Astrocyte of the spinal cord (primary cell): ENCODE measurements around the gene TSPAN33.

Experiments used
- DNase-seq: peaks from one replicate; pipeline ENCODE4 v3.0.0; 2011; ENCODE audit warnings: low read depth, low spot score
- H3K4me3 ChIP-seq: 2 replicates; pipeline ENCODE4 v1.5.1; 2011; ENCODE audit warnings: low read depth, mild to moderate bottlenecking, low read length, moderate library complexity
- in situ Hi-C: cut with HindIII; loops from 2 replicates; pipeline ENCODE4 v1.10.0; 2017; ENCODE audit warnings: low sequenced_read_pairs
- TF ChIP-seq, protein P1 (sequence below): IDR thresholded peaks from 2 replicates; pipeline ENCODE4 v1.5.1; 2012; ENCODE audit warnings: low read depth, mild to moderate bottlenecking, low read length, inconsistent platforms

TSPAN33 gene

DNA sequence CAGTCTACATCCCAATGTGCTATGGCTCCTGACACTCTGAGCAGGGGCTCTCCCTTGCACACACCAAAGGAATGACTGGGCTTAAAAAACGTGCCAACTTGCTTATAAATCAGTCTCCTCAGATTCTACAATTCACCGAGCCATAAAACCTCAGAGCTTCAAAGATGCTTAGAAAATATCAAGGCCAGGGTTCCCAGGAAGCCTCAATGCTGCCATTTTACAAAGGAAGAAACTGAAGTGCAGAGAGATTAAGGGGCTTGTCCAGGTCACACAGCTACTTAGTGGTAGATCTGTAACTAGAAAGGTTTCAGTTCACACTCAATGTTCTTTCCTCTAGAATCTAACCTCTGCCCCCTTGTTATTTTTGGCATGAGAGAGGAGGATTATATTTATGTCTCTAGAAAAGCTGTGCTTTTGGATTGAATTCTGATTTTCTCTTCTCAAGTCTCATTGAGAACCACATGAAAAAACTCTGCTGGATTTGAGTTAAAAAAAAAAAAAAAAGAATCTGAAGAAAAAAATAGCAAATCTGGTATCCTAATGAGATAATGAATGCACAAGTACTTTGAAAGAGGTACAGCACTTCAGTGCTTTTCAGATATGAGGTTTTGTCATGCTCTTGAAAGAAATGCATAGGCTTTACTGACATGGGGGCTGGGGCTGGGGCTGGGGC, 22.3 kb upstream of the TSPAN33 start:
- TF ChIP-seq, protein P1, sequence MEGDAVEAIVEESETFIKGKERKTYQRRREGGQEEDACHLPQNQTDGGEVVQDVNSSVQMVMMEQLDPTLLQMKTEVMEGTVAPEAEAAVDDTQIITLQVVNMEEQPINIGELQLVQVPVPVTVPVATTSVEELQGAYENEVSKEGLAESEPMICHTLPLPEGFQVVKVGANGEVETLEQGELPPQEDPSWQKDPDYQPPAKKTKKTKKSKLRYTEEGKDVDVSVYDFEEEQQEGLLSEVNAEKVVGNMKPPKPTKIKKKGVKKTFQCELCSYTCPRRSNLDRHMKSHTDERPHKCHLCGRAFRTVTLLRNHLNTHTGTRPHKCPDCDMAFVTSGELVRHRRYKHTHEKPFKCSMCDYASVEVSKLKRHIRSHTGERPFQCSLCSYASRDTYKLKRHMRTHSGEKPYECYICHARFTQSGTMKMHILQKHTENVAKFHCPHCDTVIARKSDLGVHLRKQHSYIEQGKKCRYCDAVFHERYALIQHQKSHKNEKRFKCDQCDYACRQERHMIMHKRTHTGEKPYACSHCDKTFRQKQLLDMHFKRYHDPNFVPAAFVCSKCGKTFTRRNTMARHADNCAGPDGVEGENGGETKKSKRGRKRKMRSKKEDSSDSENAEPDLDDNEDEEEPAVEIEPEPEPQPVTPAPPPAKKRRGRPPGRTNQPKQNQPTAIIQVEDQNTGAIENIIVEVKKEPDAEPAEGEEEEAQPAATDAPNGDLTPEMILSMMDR, result no peak
- DNase-seq, result no peak
- no peak overlapping the region for H3K4me3 ChIP-seq
- in situ Hi-C loops, result no loop called here

DNA sequence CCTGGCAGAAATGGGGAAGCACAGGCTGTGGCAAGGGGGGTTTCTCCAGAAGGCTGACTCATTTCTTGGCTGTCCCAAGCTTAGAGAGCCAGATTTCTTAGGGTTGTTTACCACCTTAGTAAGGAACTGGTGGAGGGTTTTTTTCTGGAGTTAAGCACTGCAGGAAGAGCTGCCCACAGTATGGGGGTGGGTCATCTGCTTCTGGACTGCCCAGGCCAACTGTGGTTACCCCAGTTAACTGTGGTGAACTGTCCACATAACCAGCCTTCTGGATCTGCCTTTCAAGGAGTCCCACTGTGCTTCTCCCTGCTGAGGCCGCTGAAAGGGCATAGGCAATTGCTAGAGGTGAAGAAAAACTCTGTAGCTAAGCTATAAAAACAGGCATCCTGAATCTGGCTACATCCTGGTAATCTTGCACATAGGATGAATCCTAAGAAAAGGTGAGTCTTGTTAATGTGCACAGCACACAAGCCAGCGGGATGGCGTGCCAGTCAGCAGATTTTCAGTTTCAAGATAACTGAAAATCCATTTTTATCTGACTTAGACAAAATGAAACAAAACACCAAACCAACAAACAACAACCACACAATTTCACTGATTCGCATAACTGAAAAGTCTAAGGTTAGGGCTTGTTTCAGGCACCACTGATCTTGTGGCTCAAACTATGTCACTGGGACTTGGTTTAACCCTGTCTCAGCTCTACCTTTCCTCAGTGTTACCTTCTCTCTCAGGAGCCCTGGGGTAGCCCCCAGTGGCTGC, 21.6 kb upstream of the TSPAN33 start:
- in situ Hi-C loops, result no loop called here
- TF ChIP-seq, protein P1, result no peak
- no peak overlapping the region for H3K4me3 ChIP-seq
- no peak for DNase-seq

DNA sequence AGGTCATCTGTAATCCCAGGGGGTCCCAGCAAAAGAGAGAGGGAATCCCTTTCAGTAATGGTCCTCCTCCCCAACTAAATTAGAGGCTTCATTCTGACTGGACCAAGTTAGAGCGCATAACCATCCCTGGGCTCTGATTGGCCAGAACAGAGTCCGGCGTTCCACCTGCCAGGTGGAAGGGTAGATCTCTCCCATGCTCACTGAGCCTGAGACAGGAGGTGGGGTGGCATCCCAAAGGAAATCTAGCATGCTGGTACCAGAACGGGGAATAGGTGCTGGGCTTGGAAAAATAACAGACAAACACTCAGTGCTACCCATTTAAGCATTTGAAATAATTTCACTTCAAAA, 21.0 kb upstream of the TSPAN33 start:
- DNase-seq, result no peak
- in situ Hi-C loops, result no loop called here

GRCh38 chr7:129126314-129126713, 18.2 kb upstream of the TSPAN33 start:
- no peak overlapping the region for H3K4me3 ChIP-seq
- in situ Hi-C loops, result no loop called here
- DNase-seq, result no peak
- TF ChIP-seq, protein P1, result no peak

More for the DNA sequence above, 21.0 kb upstream of the TSPAN33 start:
- TF ChIP-seq, protein P1, result no peak
- no peak overlapping the region for H3K4me3 ChIP-seq

- no peak for DNase-seq
- no peak overlapping the region for H3K4me3 ChIP-seq
- TF ChIP-seq, protein P1, result no peak
- in situ Hi-C loops, result no loop called here
These were observed 17.4 kb upstream of the TSPAN33 start for GRCh38 chr7:129127154-129127553.

DNA sequence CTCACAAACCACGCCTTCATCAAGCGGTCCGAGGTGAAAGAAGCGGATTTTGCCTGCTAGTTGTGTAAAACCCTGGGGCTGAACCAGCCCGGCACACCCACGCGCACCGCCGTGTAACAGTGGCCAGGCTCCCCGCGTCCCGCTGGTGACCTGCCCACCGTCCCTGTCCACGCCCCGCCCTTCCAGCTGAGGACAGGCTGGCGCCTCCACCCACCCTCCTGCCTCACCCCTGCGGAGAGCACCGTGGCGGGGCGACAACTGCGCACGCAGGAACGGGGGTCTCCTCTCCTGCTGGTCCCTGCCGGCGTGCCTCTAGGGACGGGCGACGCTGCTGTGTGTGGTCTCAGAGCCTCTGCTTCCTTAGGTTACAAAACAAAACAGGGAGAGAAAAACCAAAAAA, 16.9 kb upstream of the TSPAN33 start:
- in situ Hi-C loops, result no loop called here
- TF ChIP-seq, protein P1, result no peak
- DNase-seq, result no peak

More for the DNA sequence above, 16.9 kb upstream of the TSPAN33 start:
- no peak overlapping the region for H3K4me3 ChIP-seq
